GM12875 (cell line): ENCODE measurements around the gene EIF6.

ENCODE experiments used
- H3K4me3 ChIP-seq: one replicate; pipeline ENCODE4 v1.5.1; 2011; ENCODE audit warnings: low read depth, low read length, control low read depth
- TF ChIP-seq, protein P1 (sequence below): IDR thresholded peaks from 2 replicates; pipeline ENCODE4 v1.5.1; 2011; ENCODE audit warnings: low read depth, mild to moderate bottlenecking, control low read depth, inconsistent platforms, low read length, moderate library complexity, borderline replicate concordance; ENCODE audit not compliant: insufficient read depth

Gene EIF6

DNA sequence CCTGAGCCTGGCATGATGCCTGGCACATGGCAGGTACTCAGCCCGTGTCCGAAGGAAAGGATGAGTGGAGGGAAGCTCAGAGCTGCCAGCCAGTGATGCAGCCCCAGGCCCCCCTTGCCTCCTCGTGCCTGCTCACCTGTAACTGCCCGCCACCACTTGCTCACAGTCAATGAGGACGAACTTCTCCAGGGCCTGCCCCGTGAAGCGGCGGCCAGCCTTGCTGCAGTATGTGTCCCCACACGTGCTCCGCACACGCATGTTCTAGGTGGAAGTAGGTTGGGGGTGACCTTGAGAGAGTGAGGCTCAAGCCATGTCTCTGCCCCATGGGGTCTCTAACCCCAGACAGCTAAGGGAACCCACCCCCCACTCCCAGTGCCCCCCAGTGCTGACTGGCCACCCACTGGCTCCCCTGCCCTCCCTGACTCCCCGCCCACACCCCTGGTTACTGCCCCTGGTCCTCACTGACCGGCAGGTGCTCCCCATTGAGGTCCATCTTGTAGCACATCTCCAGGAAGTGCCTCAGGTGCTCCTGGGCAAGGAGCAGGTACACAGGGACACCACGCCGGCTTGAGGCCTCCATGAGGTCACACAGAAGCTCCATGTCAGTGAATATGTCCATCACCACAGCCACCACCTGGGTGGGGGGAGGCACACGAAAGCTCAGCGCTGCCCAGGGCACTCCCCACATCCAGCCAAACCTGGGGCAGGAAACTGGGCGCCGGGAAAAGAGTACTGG is 3.9 kb upstream of the EIF6 start:
- TF ChIP-seq, protein P1, sequence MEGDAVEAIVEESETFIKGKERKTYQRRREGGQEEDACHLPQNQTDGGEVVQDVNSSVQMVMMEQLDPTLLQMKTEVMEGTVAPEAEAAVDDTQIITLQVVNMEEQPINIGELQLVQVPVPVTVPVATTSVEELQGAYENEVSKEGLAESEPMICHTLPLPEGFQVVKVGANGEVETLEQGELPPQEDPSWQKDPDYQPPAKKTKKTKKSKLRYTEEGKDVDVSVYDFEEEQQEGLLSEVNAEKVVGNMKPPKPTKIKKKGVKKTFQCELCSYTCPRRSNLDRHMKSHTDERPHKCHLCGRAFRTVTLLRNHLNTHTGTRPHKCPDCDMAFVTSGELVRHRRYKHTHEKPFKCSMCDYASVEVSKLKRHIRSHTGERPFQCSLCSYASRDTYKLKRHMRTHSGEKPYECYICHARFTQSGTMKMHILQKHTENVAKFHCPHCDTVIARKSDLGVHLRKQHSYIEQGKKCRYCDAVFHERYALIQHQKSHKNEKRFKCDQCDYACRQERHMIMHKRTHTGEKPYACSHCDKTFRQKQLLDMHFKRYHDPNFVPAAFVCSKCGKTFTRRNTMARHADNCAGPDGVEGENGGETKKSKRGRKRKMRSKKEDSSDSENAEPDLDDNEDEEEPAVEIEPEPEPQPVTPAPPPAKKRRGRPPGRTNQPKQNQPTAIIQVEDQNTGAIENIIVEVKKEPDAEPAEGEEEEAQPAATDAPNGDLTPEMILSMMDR, result no peak
- H3K4me3 ChIP-seq, result no peak overlapping the region

DNA sequence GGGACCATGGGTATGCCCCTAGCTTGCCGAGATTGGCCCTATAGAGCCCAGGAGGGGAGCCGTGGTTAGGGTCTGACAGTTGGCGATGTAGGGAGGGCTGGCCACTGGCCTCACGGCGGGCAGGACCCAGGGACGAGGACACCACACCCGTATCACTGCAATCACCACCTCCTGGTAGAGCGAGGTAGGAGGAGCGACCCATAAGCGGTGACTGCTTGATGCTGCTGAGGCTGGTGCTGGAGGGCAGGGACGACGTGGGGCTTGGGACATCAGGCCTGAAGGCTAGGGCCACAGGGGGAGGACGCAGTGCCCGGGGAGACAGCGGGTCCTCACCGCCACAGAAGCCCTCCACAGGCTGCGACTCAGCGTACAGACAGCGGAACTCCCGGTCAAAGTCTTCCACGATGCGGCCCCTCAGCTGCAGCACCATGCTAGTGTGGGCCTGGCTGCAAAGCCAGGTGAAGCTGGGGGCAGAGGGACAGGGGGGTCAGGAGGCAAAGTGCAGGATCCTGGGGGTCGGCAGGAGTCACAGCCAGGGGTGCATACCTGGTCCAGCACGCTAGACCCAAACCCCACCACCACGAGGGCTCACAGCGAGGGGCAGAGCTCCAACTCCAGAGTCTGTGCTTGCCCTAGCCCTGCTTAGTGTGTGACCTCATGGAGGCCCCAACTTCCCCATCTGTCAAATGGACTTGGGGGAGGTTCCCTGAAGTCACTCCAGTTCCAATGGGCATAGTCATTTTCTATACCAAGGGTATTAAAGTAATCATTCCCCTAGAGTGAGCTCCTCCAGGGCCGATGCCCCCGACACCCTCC is 3.1 kb upstream of the EIF6 start:
- TF ChIP-seq, protein P1, result no peak
- H3K4me3 ChIP-seq, result no peak overlapping the region

DNA sequence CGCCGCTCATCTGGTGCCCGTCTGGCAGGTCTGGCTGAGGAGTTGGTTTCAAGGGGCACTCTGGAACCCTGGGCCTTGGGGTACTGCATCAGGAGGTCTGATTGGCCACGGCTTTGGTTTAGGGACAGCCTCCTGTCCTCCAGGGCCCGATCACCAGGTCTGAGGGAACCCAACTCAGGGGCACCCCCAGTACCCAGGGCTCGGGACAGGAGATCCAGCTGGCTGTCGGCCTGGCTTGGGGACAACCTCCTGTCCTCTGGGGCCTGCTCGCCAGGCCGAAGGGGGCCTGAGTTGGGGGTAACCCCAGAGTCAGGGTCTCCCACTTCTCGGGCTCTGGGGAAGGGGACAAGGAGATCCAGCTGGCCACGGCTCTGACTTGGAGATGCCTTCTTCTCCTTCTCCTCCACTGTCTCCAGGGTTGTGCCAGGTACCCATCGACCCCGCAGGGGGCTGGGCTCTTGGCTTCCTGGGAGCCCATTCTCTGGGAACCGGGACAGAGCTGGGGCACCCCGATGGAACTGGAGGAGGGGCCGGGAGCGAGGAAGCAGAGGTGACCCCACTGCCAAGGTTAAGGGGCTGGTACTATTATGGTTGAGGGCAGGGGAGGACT is 2.4 kb upstream of the EIF6 start:
- TF ChIP-seq, protein P1, result no peak
- H3K4me3 ChIP-seq, result no peak overlapping the region

GRCh38 chr20:35286077-35286898 is 1.7 kb upstream of the EIF6 start:
- TF ChIP-seq, protein P1, result no peak
- no peak overlapping the region for H3K4me3 ChIP-seq

DNA sequence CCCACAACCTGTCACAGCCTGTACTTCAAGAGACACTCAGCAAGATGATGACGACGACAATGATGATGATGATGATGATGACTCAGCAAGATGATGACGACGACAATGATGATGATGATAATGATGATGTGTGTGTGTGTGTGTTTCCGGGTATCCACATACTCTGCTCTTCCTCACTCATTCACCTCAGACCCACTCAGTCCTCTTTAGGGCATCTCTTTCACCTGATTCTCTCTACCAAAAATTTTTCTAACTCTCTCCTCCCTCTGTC is 1.2 kb upstream of the EIF6 start:
- H3K4me3 ChIP-seq, result no peak overlapping the region
- TF ChIP-seq, protein P1, result no peak

GRCh38 chr20:35284992-35285805 is 627 bp upstream of the EIF6 start:
- H3K4me3 ChIP-seq, result peak overlapping the region; percentile 68
- TF ChIP-seq, protein P1, result no peak
